Common myeloid progenitor, CD34-positive (primary cell): ENCODE data around the gene SUGCT.
"Not testable (repeated sequence)": the region's sequence is repeated elsewhere in the genome, so short reads cannot be mapped to it uniquely, and the experiment has no call there.

ENCODE experiments used
- CTCF ChIA-PET: fragments of 350-600 bp; sonication (Branson Sonifier 250); formaldehyde crosslinking; loops from one replicate; lab custom pipeline; 2021; ENCODE audit warnings: antibody characterized with exemption; lab: Charles Lee
- POLR2A ChIA-PET: fragments of 350-600 bp; sonication (Branson Sonifier 250); formaldehyde crosslinking; loops from one replicate; lab custom pipeline; 2021; ENCODE audit warnings: antibody characterized with exemption; lab: Charles Lee
- DNase-seq, 3 donors: peaks; one replicate each; pipeline versions ENCODE4 v3.0.0 to v3.0.0-alpha.2; 2013
- H3K27ac ChIP-seq, 2 experiments: 1 replicate in 1 of 2; 2 replicates in 1 of 2; pipeline ENCODE4 v1.7.0; 2013; ENCODE audit warnings: inconsistent platforms in 2 of 2, low read length in 2 of 2, mild to moderate bottlenecking in 2 of 2, low read depth in 1 of 2, moderate library complexity in 1 of 2; ENCODE audit not compliant: severe bottlenecking in 2 of 2, insufficient read depth in 1 of 2, poor library complexity in 1 of 2
- H3K27me3 ChIP-seq, 5 experiments: replicated peaks in 2 of 5; 1 replicate in 3 of 5; 2 replicates in 2 of 5; pipeline versions ENCODE4 v1.6.1 to v1.7.0; 2013; ENCODE audit warnings: low read length in 4 of 5, mild to moderate bottlenecking in 2 of 5, moderate library complexity in 2 of 5, inconsistent platforms in 1 of 5; ENCODE audit not compliant: insufficient read depth in 5 of 5, control insufficient read depth in 4 of 5
- H3K36me3 ChIP-seq, 4 experiments: 1 replicate in 2 of 4; 2 replicates in 2 of 4; pipeline versions ENCODE4 v1.6.1 to v1.7.0; 2013; ENCODE audit warnings: low read length in 3 of 4, control low read depth in 1 of 4, mild to moderate bottlenecking in 1 of 4; ENCODE audit not compliant: control insufficient read depth in 4 of 4, insufficient read depth in 4 of 4
- H3K4me1 ChIP-seq, 4 experiments: 1 replicate in 3 of 4; 2 replicates in 1 of 4; pipeline versions ENCODE4 v1.6.1 to v1.7.1; 2013; ENCODE audit warnings: low read length in 3 of 4, mild to moderate bottlenecking in 3 of 4, control low read depth in 1 of 4, inconsistent platforms in 1 of 4, moderate library complexity in 1 of 4; ENCODE audit not compliant: control insufficient read depth in 4 of 4, insufficient read depth in 4 of 4; ENCODE audit errors: control extremely low read depth in 1 of 4
- H3K4me3 ChIP-seq, 7 experiments: 1 replicate in 4 of 7; 2 replicates in 3 of 7; pipeline versions ENCODE4 v1.5.1 to v1.7.0; 2013; ENCODE audit warnings: mild to moderate bottlenecking in 7 of 7, low read length in 6 of 7, moderate library complexity in 6 of 7, inconsistent platforms in 2 of 7, low read depth in 2 of 7, control low read depth in 1 of 7; ENCODE audit not compliant: insufficient read depth in 4 of 7, control insufficient read depth in 1 of 7; ENCODE audit errors: extremely low read depth in 1 of 7
- H3K9me3 ChIP-seq, 5 experiments: 1 replicate in 4 of 5; 2 replicates in 1 of 5; pipeline versions ENCODE4 v1.6.1 to v1.7.1; 2013; ENCODE audit warnings: low read length in 4 of 5, mild to moderate bottlenecking in 2 of 5, inconsistent platforms in 1 of 5, low read depth in 1 of 5, moderate library complexity in 1 of 5; ENCODE audit not compliant: control insufficient read depth in 4 of 5, insufficient read depth in 2 of 5; ENCODE audit errors: control extremely low read depth in 1 of 5
- WGBS: methylation state at CpG from one replicate; pipeline ENCODE4 v1.1.5; 2013; ENCODE audit not compliant: insufficient coverage; 5-methylcytosine and 5-hydroxymethylcytosine counted together

SUGCT gene

GRCh38 chr7:40622941-40623501 is 488.2 kb downstream of the SUGCT start:
- 100% methylated on average over 3 of the region's 3 CpGs for WGBS
- no peak overlapping the region for H3K27ac ChIP-seq
- H3K4me1 ChIP-seq: no peaks in the 10 kb centered on the region
- DNase-seq: no peak
- no peaks in the 10 kb centered on the region for H3K36me3 ChIP-seq
- CTCF ChIA-PET: no interaction called here
- H3K27me3 ChIP-seq: no peaks in the 10 kb centered on the region
- no peaks in the 10 kb centered on the region for H3K9me3 ChIP-seq
- no peak overlapping the region for H3K4me3 ChIP-seq
- POLR2A ChIA-PET: no interaction called here

GRCh38 chr7:40623863-40624262 is 489.1 kb downstream of the SUGCT start:
- no peaks in the 10 kb centered on the region for H3K4me1 ChIP-seq
- no peak overlapping the region for H3K27ac ChIP-seq
- POLR2A ChIA-PET: no interaction called here
- CTCF ChIA-PET: no interaction called here
- DNase-seq: no peak
- no peaks in the 10 kb centered on the region for H3K9me3 ChIP-seq
- H3K36me3 ChIP-seq: no peaks in the 10 kb centered on the region
- WGBS: 42% methylated on average over 2 of the region's 2 CpGs
- H3K4me3 ChIP-seq: no peak overlapping the region
- no peaks in the 10 kb centered on the region for H3K27me3 ChIP-seq

GRCh38 chr7:40627361-40627760 is 492.6 kb downstream of the SUGCT start:
- CTCF ChIA-PET, H3K9me3 ChIP-seq, H3K36me3 ChIP-seq, H3K4me3 ChIP-seq, H3K27me3 ChIP-seq, H3K27ac ChIP-seq, H3K4me1 ChIP-seq, POLR2A ChIA-PET, DNase-seq: not testable (repeated sequence)
- 100% methylated on average over 1 of the region's 1 CpG for WGBS

- CTCF ChIA-PET: no interaction called here
- Histone ChIP-seq H3K27ac (no peak overlapping the region), H3K4me3 (no peak overlapping the region), H3K9me3 (no peaks in the 10 kb centered on the region), H3K27me3 (no peaks in the 10 kb centered on the region), H3K4me1 (peaks cover 0 to 3% (median 0%) of the 10 kb centered on the region in 4 experiments), H3K36me3 (no peaks in the 10 kb centered on the region)
- no peak for DNase-seq
- POLR2A ChIA-PET: no interaction called here
- WGBS: 57% methylated on average over 5 of the region's 5 CpGs
These were observed 495.1 kb downstream of the SUGCT start for GRCh38 chr7:40629891-40630290.

GRCh38 chr7:40634118-40634517 is 499.3 kb downstream of the SUGCT start:
- H3K27ac ChIP-seq: no peak overlapping the region
- no peaks in the 10 kb centered on the region for H3K27me3 ChIP-seq
- DNase-seq: no peak
- CTCF ChIA-PET: interaction anchor here (1.0 kb wide), 1 partner anchor 402 kb away, joined by 3 read pairs; no protein-coding TSS in a partner anchor
- H3K4me1 ChIP-seq: peaks cover 0 to 6% (median under 1%) of the 10 kb centered on the region in 4 experiments
- H3K4me3 ChIP-seq: no peak overlapping the region
- no peaks in the 10 kb centered on the region for H3K9me3 ChIP-seq
- POLR2A ChIA-PET: no interaction called here
- no peaks in the 10 kb centered on the region for H3K36me3 ChIP-seq
- WGBS: 100% methylated on average over 5 of the region's 8 CpGs

- WGBS: 40% methylated on average over 4 of the region's 7 CpGs
- H3K4me3 ChIP-seq: no peak overlapping the region
- ChIA-PET CTCF (no interaction called here), POLR2A (no interaction called here)
- H3K36me3 ChIP-seq: no peaks in the 10 kb centered on the region
- H3K27me3 ChIP-seq: no peaks in the 10 kb centered on the region
- no peak overlapping the region for H3K27ac ChIP-seq
- DNase-seq: peak; percentile 8 to 71 (median 65)
- peaks cover 0 to 10% (median 8%) of the 10 kb centered on the region in 4 experiments for H3K4me1 ChIP-seq
- no peaks in the 10 kb centered on the region for H3K9me3 ChIP-seq
These were observed 503.9 kb downstream of the SUGCT start for GRCh38 chr7:40638545-40639320.

GRCh38 chr7:40640566-40640965 is 505.8 kb downstream of the SUGCT start:
- H3K4me3 ChIP-seq: no peak overlapping the region
- 14% methylated on average over 1 of the region's 3 CpGs for whole genome bisulfite sequencing
- no peaks in the 10 kb centered on the region for H3K27me3 ChIP-seq
- H3K9me3 ChIP-seq: no peaks in the 10 kb centered on the region
- peaks cover 0 to 18% (median 12%) of the 10 kb centered on the region in 4 experiments for H3K4me1 ChIP-seq
- H3K27ac ChIP-seq: no peak overlapping the region
- CTCF ChIA-PET: no interaction called here
- POLR2A ChIA-PET: no interaction called here
- peak; percentile 6 to 31 (median 28) for DNase-seq
- no peaks in the 10 kb centered on the region for H3K36me3 ChIP-seq
